GM18526 (cell line): ENCODE results near the gene EML6.

Experiments used
- POLR2A ChIP-seq: IDR thresholded peaks from 3 replicates; pipeline ENCODE4 v1.6.1; 2011; ENCODE audit not compliant: insufficient read length; ENCODE audit errors: extremely low read depth

The EML6 gene

GRCh38 chr2:54997826-54998225 is 274.4 kb downstream of the EML6 start:
- no peak for TF ChIP-seq POLR2A

GRCh38 chr2:54999182-54999581 is 275.7 kb downstream of the EML6 start:
- no peak for TF ChIP-seq POLR2A

GRCh38 chr2:55000341-55000740 is 276.9 kb downstream of the EML6 start:
- no peak for TF ChIP-seq POLR2A

- no peak for TF ChIP-seq POLR2A
These were observed 278.3 kb downstream of the EML6 start for GRCh38 chr2:55001716-55002115.

- TF ChIP-seq POLR2A: no peak
These were observed 280.5 kb downstream of the EML6 start for GRCh38 chr2:55003706-55004639.

GRCh38 chr2:55006306-55006705 is 282.8 kb downstream of the EML6 start:
- TF ChIP-seq POLR2A: no peak

GRCh38 chr2:55009277-55010060 is 286.0 kb downstream of the EML6 start:
- TF ChIP-seq POLR2A: no peak

GRCh38 chr2:55010149-55010591 is 286.7 kb downstream of the EML6 start:
- TF ChIP-seq POLR2A: no peak

GRCh38 chr2:55010915-55011314 is 287.5 kb downstream of the EML6 start:
- no peak for TF ChIP-seq POLR2A

- no peak for TF ChIP-seq POLR2A
These were observed 288.6 kb downstream of the EML6 start for GRCh38 chr2:55011831-55012671.

GRCh38 chr2:55012672-55013484 is 289.4 kb downstream of the EML6 start:
- no peak for TF ChIP-seq POLR2A

GRCh38 chr2:55013936-55014335 is 290.5 kb downstream of the EML6 start:
- no peak for TF ChIP-seq POLR2A

GRCh38 chr2:55014962-55015939 is 291.8 kb downstream of the EML6 start:
- no peak for TF ChIP-seq POLR2A
